ENCODE measurements around the gene NUMB. TPM values are rescaled to one million over a fixed set of nuclear protein-coding genes. Genes with fewer than 3 reads are reported as not detected.
A peak's percentile ranks its signal among the peaks of the same experiment; 100 is the strongest.

The NUMB gene
- total RNA-seq, 2 donors from 2014 or later: 43.8 to 45.2 TPM

DNA sequence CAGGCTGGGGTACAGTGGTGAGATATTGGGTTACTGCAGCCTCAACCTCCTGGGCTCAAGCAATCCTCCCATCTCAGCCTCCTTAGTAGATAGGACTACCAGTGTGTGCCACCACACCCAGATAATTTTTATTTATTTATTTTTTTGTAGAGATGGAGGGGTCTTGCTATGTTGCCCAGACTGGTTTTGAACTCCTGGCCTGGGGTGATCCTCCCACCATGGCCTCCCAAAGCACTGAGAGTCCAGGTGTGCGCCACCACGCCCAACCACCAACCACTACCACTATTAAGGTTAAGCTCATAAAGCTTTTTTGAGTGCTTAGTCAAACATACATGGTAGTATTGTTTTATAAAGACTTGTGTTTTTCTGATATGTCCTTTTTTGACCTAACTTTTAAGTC is 36.2 kb upstream of the NUMB start:
- DNase-seq: no peak
- Histone ChIP-seq H3K9me3 (no peaks in the 10 kb centered on the region), H3K27me3 (no peaks in the 10 kb centered on the region), H3K4me1 (peaks cover 32% of the 10 kb centered on the region), H3K27ac (no peak overlapping the region), H3K4me3 (no peak overlapping the region), H3K36me3 (replicated peaks in 1 of 2; ENCODE audit: insufficient read depth in 1 of 2, low read depth in 2 of 2) (no peaks in the 10 kb centered on the region)
- intact Hi-C loops (cut with DNase I): no loop called here
- ATAC-seq: no peak
- no peak for TF ChIP-seq POLR2A (IDR thresholded peaks at IDR 0.05)
- TF ChIP-seq, protein P1, sequence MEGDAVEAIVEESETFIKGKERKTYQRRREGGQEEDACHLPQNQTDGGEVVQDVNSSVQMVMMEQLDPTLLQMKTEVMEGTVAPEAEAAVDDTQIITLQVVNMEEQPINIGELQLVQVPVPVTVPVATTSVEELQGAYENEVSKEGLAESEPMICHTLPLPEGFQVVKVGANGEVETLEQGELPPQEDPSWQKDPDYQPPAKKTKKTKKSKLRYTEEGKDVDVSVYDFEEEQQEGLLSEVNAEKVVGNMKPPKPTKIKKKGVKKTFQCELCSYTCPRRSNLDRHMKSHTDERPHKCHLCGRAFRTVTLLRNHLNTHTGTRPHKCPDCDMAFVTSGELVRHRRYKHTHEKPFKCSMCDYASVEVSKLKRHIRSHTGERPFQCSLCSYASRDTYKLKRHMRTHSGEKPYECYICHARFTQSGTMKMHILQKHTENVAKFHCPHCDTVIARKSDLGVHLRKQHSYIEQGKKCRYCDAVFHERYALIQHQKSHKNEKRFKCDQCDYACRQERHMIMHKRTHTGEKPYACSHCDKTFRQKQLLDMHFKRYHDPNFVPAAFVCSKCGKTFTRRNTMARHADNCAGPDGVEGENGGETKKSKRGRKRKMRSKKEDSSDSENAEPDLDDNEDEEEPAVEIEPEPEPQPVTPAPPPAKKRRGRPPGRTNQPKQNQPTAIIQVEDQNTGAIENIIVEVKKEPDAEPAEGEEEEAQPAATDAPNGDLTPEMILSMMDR (IDR thresholded peaks at IDR 0.05): no peak
- 97% methylated on average over 2 of the region's 2 CpGs for WGBS, 2 donors

DNA sequence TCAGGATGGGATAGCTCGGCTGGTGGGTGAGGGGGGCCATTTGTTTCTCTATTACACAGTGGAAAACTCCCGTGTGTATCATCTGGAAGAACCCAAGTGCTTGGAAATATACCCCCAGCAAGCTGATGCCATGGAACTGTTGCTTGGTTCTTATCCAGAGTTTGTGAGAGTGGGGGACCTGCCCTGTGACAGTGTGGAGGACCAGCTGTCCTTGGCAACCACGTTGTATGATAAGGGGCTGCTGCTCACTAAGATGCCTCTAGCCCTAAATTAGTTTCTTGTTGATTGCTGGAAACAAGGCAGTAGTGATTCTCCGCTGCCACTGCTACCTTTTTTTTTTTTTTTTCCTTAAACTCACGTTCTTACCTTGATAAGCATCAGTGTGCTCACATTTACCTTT is 34.3 kb upstream of the NUMB start:
- 58 to 65% methylated on average over 5 of the region's 5 CpGs for WGBS, 2 donors
- TF ChIP-seq POLR2A (IDR thresholded peaks at IDR 0.05): no peak
- TF ChIP-seq, protein P1 (IDR thresholded peaks at IDR 0.05): no peak
- DNase-seq: no peak
- Histone ChIP-seq H3K9me3 (no peaks in the 10 kb centered on the region), H3K4me3 (no peak overlapping the region), H3K4me1 (peaks cover 32% of the 10 kb centered on the region), H3K27me3 (no peaks in the 10 kb centered on the region), H3K27ac (no peak overlapping the region), H3K36me3 (replicated peaks in 1 of 2; ENCODE audit: insufficient read depth in 1 of 2, low read depth in 2 of 2) (no peaks in the 10 kb centered on the region)
- no peak for ATAC-seq
- intact Hi-C loops (cut with DNase I): no loop called here

DNA sequence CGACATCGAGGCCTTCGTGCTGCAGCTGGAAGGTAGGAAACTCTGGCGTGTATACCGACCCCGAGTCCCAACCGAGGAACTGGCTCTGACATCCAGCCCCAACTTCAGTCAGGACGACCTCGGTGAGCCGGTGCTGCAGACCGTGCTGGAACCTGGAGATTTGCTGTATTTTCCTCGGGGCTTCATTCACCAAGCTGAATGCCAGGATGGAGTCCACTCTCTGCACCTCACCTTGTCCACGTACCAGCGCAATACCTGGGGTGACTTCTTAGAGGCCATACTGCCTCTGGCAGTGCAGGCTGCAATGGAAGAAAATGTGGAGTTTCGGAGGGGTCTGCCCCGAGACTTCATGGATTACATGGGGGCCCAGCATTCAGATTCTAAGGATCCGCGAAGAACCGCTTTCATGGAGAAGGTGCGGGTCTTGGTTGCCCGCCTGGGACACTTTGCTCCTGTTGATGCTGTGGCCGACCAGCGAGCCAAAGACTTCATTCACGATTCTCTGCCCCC is 33.8 kb upstream of the NUMB start:
- Histone ChIP-seq H3K4me3 (peak overlapping the region; percentile 53 to 59), H3K36me3 (replicated peaks in 1 of 2; ENCODE audit: insufficient read depth in 1 of 2, low read depth in 2 of 2) (no peaks in the 10 kb centered on the region), H3K9me3 (no peaks in the 10 kb centered on the region), H3K27ac (peak overlapping the region in 1 of 4 donors; percentile 64), H3K4me1 (peaks cover 32% of the 10 kb centered on the region), H3K27me3 (no peaks in the 10 kb centered on the region)
- WGBS, 2 donors: 54% methylated on average over 24 of the region's 24 CpGs; no CpG with 5 or more reads in 1 of the 2 donors
- DNase-seq (no peak), ATAC-seq (no peak)
- TF ChIP-seq, protein P1 (IDR thresholded peaks at IDR 0.05): no peak
- TF ChIP-seq POLR2A (IDR thresholded peaks at IDR 0.05): no peak
- intact Hi-C loops (cut with DNase I): no loop called here

DNA sequence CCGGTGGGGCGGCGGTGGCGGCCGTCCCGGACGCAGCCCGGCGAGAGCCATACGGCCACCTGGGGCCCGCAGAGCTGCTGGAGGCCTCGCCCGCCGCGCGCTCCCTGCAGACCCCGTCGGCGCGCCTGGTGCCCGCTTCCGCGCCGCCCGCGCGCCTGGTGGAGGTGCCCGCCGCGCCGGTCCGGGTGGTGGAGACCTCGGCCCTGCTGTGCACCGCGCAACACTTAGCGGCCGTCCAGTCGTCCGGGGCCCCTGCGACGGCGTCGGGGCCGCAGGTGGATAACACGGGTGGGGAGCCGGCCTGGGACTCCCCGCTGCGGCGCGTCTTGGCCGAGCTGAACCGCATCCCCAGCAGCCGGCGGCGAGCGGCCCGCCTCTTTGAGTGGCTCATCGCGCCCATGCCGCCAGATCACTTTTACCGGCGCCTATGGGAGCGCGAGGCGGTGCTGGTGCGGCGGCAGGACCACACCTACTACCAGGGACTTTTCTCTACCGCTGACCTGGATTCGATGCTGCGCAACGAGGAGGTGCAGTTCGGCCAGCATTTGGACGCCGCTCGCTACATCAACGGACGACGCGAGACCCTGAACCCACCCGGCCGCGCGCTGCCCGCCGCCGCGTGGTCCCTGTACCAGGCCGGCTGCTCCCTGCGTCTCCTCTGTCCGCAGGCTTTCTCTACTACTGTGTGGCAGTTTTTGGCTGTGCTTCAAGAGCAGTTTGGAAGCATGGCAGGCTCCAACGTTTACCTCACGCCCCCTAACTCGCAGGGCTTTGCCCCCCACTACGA is 33.1 kb upstream of the NUMB start:
- Histone ChIP-seq H3K27me3 (no peaks in the 10 kb centered on the region), H3K27ac (peak overlapping the region; percentile 64 to 84 (median 75)), H3K4me3 (peak overlapping the region; percentile 53 to 59), H3K4me1 (peaks cover 32% of the 10 kb centered on the region), H3K9me3 (no peaks in the 10 kb centered on the region), H3K36me3 (replicated peaks in 1 of 2; ENCODE audit: insufficient read depth in 1 of 2, low read depth in 2 of 2) (no peaks in the 10 kb centered on the region)
- ATAC-seq: peak; percentile 63
- peak in 1 of 3 donors; percentile 3 for TF ChIP-seq POLR2A (IDR thresholded peaks at IDR 0.05)
- TF ChIP-seq, protein P1 (IDR thresholded peaks at IDR 0.05): no peak
- DNase-seq: peak; percentile 62 to 70 (median 70)
- WGBS, 2 donors: 1% methylated on average over 85 of the region's 94 CpGs; no CpG with 5 or more reads in 1 of the 2 donors
- intact Hi-C loops (cut with DNase I): no loop called here
